Measurements from ENCODE around the gene NFIX. TPM values are rescaled to one million over a fixed set of nuclear protein-coding genes. Genes with fewer than 3 reads are reported as not detected.

Gene NFIX
- total and polyA plus RNA-seq, 9 of the 15 experiments (the other 6 are each of a cell fraction or from before 2014, with no cell fraction given) = 0.28 to 26.8 (median 5.4) TPM

GRCh38 chr19:13095934-13096927 is 101.0 kb downstream of the NFIX start (continued):
- TF ChIP-seq RBM25 (IDR thresholded peaks at IDR 0.05; ENCODE audit: low read depth, low read length, severe bottlenecking) = no peak
- no peak for TF ChIP-seq PRMT5 (CRISPR knock-in tag; IDR thresholded peaks at IDR 0.05)
- TF ChIP-seq NBN (IDR thresholded peaks at IDR 0.05; ENCODE audit: low read depth) = no peak; the same call in 1 of the 2 replicates
- no peak for TF ChIP-seq ATF2 (CRISPR knock-in tag; IDR thresholded peaks at IDR 0.05)
- no peak for TF ChIP-seq EHMT2 (IDR thresholded peaks at IDR 0.05)
- peak; percentile 39; the same call in 1 of the 2 replicates for TF ChIP-seq SP1 (CRISPR knock-in tag; IDR thresholded peaks at IDR 0.05)
- TF ChIP-seq ARID4B (CRISPR knock-in tag; IDR thresholded peaks at IDR 0.05) = 0 out of 2 replicates have a peak, but pooled peaks have one; percentile 47
- TF ChIP-seq KDM2B (CRISPR knock-in tag; IDR thresholded peaks at IDR 0.05) = no peak
- TF ChIP-seq ZNF398 (CRISPR knock-in tag; IDR thresholded peaks at IDR 0.05) = no peak
- TF ChIP-seq HDAC6 (IDR thresholded peaks at IDR 0.05; ENCODE audit: low read depth, low read length) = no peak
- TF ChIP-seq ELK3 (CRISPR knock-in tag; IDR thresholded peaks at IDR 0.05) = no peak
- TF ChIP-seq KDM4B (IDR thresholded peaks at IDR 0.05; ENCODE audit: borderline replicate concordance in 2 of 2, low read depth in 1 of 2) = no peak
- TF ChIP-seq WHSC1 (IDR thresholded peaks at IDR 0.05; ENCODE audit: low read length) = no peak
- TF ChIP-seq VEZF1 (CRISPR knock-in tag; IDR thresholded peaks at IDR 0.05) = peak; percentile 81
- no peak for TF ChIP-seq THRAP3 (IDR thresholded peaks at IDR 0.05; ENCODE audit: borderline replicate concordance)
- TF ChIP-seq NUFIP1 (IDR thresholded peaks at IDR 0.05; ENCODE audit: partially characterized antibody) = no peak
